Measurements from ENCODE around the gene MRM2. TPM values are rescaled to one million over a fixed set of nuclear protein-coding genes. Genes with fewer than 3 reads are reported as not detected.

The MRM2 gene
- total and polyA plus RNA-seq, 4 donors: 9.7 to 14.9 (median 11.8) TPM

- no peaks in the 10 kb centered on the region for H3K4me1 ChIP-seq (ENCODE audit: control insufficient read depth in 4 of 4, insufficient read depth in 4 of 4, low read length in 3 of 4)
- no peak overlapping the region for H3K27ac ChIP-seq (ENCODE audit: low read depth in 1 of 2, low read length in 2 of 2)
- H3K9ac ChIP-seq (ENCODE audit: low read depth in 1 of 2, low read length in 2 of 2): no peak overlapping the region
- H3K4me3 ChIP-seq (ENCODE audit: low read depth in 1 of 3, low read length in 3 of 3): no peak overlapping the region
- DNase-seq (ENCODE audit: low spot score): no peak
- TF ChIP-seq, protein P1, sequence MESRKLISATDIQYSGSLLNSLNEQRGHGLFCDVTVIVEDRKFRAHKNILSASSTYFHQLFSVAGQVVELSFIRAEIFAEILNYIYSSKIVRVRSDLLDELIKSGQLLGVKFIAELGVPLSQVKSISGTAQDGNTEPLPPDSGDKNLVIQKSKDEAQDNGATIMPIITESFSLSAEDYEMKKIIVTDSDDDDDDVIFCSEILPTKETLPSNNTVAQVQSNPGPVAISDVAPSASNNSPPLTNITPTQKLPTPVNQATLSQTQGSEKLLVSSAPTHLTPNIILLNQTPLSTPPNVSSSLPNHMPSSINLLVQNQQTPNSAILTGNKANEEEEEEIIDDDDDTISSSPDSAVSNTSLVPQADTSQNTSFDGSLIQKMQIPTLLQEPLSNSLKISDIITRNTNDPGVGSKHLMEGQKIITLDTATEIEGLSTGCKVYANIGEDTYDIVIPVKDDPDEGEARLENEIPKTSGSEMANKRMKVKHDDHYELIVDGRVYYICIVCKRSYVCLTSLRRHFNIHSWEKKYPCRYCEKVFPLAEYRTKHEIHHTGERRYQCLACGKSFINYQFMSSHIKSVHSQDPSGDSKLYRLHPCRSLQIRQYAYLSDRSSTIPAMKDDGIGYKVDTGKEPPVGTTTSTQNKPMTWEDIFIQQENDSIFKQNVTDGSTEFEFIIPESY (IDR thresholded peaks at IDR 0.05): no peak
- TF ChIP-seq TAF1 (conservative IDR thresholded peaks at IDR 0.05): no peak
- no peak for TF ChIP-seq FOXA2 (IDR thresholded peaks at IDR 0.05)
- TF ChIP-seq FOXA1 (IDR thresholded peaks at IDR 0.05): no peak
- TF ChIP-seq REST (IDR thresholded peaks at IDR 0.05): no peak
- TF ChIP-seq SP1 (IDR thresholded peaks at IDR 0.05): no peak
- no peak for TF ChIP-seq HNF4A (conservative IDR thresholded peaks at IDR 0.05)
- TF ChIP-seq, protein P2, sequence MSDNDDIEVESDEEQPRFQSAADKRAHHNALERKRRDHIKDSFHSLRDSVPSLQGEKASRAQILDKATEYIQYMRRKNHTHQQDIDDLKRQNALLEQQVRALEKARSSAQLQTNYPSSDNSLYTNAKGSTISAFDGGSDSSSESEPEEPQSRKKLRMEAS (IDR thresholded peaks at IDR 0.05): no peak
- TF ChIP-seq RAD21 (IDR thresholded peaks at IDR 0.05): no peak
- no peak for TF ChIP-seq EGR1 (IDR thresholded peaks at IDR 0.05; ENCODE audit: low read depth in 2 of 2)
- TF ChIP-seq YY1 (IDR thresholded peaks at IDR 0.05): no peak
- TF ChIP-seq JUND (IDR thresholded peaks at IDR 0.05): no peak
- no peaks in the 10 kb centered on the region for H3K27me3 ChIP-seq (ENCODE audit: control insufficient read depth in 4 of 4, insufficient read depth in 4 of 4, low read length in 3 of 4)
- WGBS: 86% methylated on average over 8 of the region's 8 CpGs
- H3K36me3 ChIP-seq (ENCODE audit: control insufficient read depth in 4 of 4, insufficient read depth in 3 of 4, low read depth in 1 of 4, low read length in 3 of 4): peaks cover 0 to 13% (median 7%) of the 10 kb centered on the region in 4 donors
- no peaks in the 10 kb centered on the region for H3K9me3 ChIP-seq (ENCODE audit: control insufficient read depth in 4 of 4, low read length in 3 of 4)
These were observed 28.5 kb upstream of the MRM2 start for GRCh38 chr7:2270495-2270894.

DNA sequence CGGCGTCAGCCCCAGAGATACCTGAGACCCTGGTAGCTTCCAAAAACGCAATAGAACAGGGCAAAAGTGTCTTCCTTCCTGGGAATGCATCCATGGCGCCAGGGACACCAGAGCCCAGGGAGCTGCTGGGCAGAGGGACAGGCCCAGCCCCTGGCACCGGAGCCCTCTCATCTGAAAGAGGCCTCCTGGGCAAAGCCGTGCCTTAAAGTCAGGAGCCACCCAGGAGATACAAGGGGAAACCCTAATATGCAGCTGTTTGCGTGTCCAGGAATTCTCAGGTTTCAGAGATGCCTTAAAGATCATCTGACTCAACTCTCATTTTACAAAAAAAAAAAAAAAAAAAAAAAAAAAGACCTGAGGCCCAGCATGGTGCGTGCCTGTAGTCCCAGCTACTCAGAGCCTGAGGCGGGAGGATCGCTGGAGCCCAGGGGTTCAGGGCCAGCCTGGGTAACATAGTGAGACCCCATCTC is 28.0 kb upstream of the MRM2 start:
- no peak overlapping the region for H3K9ac ChIP-seq (ENCODE audit: low read depth in 1 of 2, low read length in 2 of 2)
- H3K4me1 ChIP-seq (ENCODE audit: control insufficient read depth in 4 of 4, insufficient read depth in 4 of 4, low read length in 3 of 4): no peaks in the 10 kb centered on the region
- H3K4me3 ChIP-seq (ENCODE audit: low read depth in 1 of 3, low read length in 3 of 3): no peak overlapping the region
- no peaks in the 10 kb centered on the region for H3K9me3 ChIP-seq (ENCODE audit: control insufficient read depth in 4 of 4, low read length in 3 of 4)
- TF ChIP-seq, protein P2 (IDR thresholded peaks at IDR 0.05): no peak
- TF ChIP-seq SP1 (IDR thresholded peaks at IDR 0.05) (no peak), JUND (IDR thresholded peaks at IDR 0.05) (no peak), HNF4A (conservative IDR thresholded peaks at IDR 0.05) (no peak), YY1 (IDR thresholded peaks at IDR 0.05) (no peak), FOXA1 (IDR thresholded peaks at IDR 0.05) (no peak), FOXA2 (IDR thresholded peaks at IDR 0.05) (no peak), REST (IDR thresholded peaks at IDR 0.05) (no peak), TAF1 (conservative IDR thresholded peaks at IDR 0.05) (no peak), CTCF (IDR thresholded peaks at IDR 0.05; ENCODE audit: low read depth, low read length, missing input control) (no peak)
- DNase-seq (ENCODE audit: low spot score): no peak
- no peaks in the 10 kb centered on the region for H3K27me3 ChIP-seq (ENCODE audit: control insufficient read depth in 4 of 4, insufficient read depth in 4 of 4, low read length in 3 of 4)
- 91% methylated on average over 10 of the region's 10 CpGs for WGBS
- no peak overlapping the region for H3K27ac ChIP-seq (ENCODE audit: low read depth in 1 of 2, low read length in 2 of 2)
- peaks cover 0 to 13% (median 7%) of the 10 kb centered on the region in 4 donors for H3K36me3 ChIP-seq (ENCODE audit: control insufficient read depth in 4 of 4, insufficient read depth in 3 of 4, low read depth in 1 of 4, low read length in 3 of 4)
